GM06990 (cell line): ENCODE results near the gene NTHL1.
A peak's percentile ranks its signal among the peaks of the same experiment; 100 is the strongest.

ENCODE experiments used
- DNase-seq: peaks from one replicate; pipeline ENCODE4 v3.0.0-alpha.2; 2011; ENCODE audit not compliant: insufficient read length; ENCODE audit errors: extremely low read depth
- H3K27me3 ChIP-seq: replicated peaks from 2 replicates; pipeline ENCODE4 v1.6.0; 2011; ENCODE audit warnings: low read length; ENCODE audit not compliant: control insufficient read depth, insufficient read depth
- H3K36me3 ChIP-seq: 2 replicates; pipeline ENCODE4 v1.5.1; 2011; ENCODE audit warnings: low read length; ENCODE audit not compliant: control insufficient read depth, insufficient read depth
- H3K4me3 ChIP-seq: replicated peaks from 2 replicates; pipeline ENCODE4 v1.5.1; 2011; ENCODE audit warnings: low read depth, mild to moderate bottlenecking, control low read depth, low read length
- CTCF ChIP-seq: IDR thresholded peaks from 2 replicates; pipeline ENCODE4 v1.5.1; 2011; ENCODE audit warnings: low read length, control low read depth, mild to moderate bottlenecking, inconsistent platforms; ENCODE audit not compliant: insufficient read depth, poor library complexity, severe bottlenecking

The NTHL1 gene

GRCh38 chr16:2028146-2028545, 19.5 kb downstream of the NTHL1 start:
- no peak for TF ChIP-seq CTCF
- no peak for DNase-seq
- Histone ChIP-seq H3K27me3 (peaks cover 12% of the 10 kb centered on the region), H3K4me3 (no peak overlapping the region), H3K36me3 (no peaks in the 10 kb centered on the region)

- no peak for TF ChIP-seq CTCF
- peak; percentile 23 for DNase-seq
- H3K27me3 ChIP-seq, result peaks cover 12% of the 10 kb centered on the region
- H3K4me3 ChIP-seq, result peak overlapping the region; percentile 34
- no peaks in the 10 kb centered on the region for H3K36me3 ChIP-seq
Measured at GRCh38 chr16:2027024-2028010, 20.3 kb downstream of the NTHL1 start.

- DNase-seq, result peak; percentile 15
- no peaks in the 10 kb centered on the region for H3K36me3 ChIP-seq
- TF ChIP-seq CTCF, result no peak
- H3K27me3 ChIP-seq, result peaks cover 12% of the 10 kb centered on the region
- H3K4me3 ChIP-seq, result peak within 1 kb of the TSS; percentile 34
Measured at GRCh38 chr16:2026461-2027023, 21.1 kb downstream of the NTHL1 start, which contains the start of gene NHERF2. TSS of gene NHERF2 (plus strand) at chr16:2026902. CDS start at chr16:2027006, 104 bp downstream.

- peaks cover 12% of the 10 kb centered on the region for H3K27me3 ChIP-seq
- H3K36me3 ChIP-seq, result no peaks in the 10 kb centered on the region
- no peak for DNase-seq
- no peak for TF ChIP-seq CTCF
- H3K4me3 ChIP-seq, result no peak overlapping the region
Measured at GRCh38 chr16:2025878-2026460, 21.7 kb downstream of the NTHL1 start.

GRCh38 chr16:2025251-2025650, 22.4 kb downstream of the NTHL1 start:
- H3K36me3 ChIP-seq, result no peaks in the 10 kb centered on the region
- TF ChIP-seq CTCF, result no peak
- H3K4me3 ChIP-seq, result no peak overlapping the region
- H3K27me3 ChIP-seq, result peaks cover 12% of the 10 kb centered on the region
- no peak for DNase-seq
